HG03108 (cell line): ENCODE results near the gene FCF1.
"Not testable (repeated sequence)": the region's sequence is repeated elsewhere in the genome, so short reads cannot be mapped to it uniquely, and the experiment has no call there.

ENCODE experiments used
- ATAC-seq: cut with Tn5 transposase; IDR thresholded peaks from one replicate; pipeline ENCODE4 v1.9.1; 2021; ENCODE audit warnings: moderate library complexity; ENCODE audit not compliant: unreplicated experiment

Gene FCF1

GRCh38 chr14:74698465-74698864 lies 14.5 kb upstream of the FCF1 start:
- ATAC-seq: no peak

DNA sequence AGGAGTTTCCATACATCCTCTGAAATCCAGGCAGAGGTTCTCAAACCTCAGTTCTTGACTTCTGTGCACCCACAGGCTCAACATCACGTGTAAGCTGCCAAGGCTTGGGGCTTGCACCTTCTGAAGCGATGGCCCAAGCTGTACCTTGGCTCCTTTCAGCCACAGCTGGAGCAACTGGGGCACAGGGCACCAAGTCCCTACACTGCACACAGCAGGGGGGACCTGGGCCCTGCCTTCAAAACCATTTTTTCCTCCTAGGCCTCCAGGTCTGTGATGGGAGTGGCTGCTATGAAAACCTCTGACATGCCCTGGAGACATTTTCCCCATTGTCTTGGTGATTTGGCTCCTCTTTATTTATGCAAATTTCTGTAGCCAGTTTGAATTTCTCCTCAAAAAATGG lies 10.7 kb upstream of the FCF1 start:
- ATAC-seq: no peak

DNA sequence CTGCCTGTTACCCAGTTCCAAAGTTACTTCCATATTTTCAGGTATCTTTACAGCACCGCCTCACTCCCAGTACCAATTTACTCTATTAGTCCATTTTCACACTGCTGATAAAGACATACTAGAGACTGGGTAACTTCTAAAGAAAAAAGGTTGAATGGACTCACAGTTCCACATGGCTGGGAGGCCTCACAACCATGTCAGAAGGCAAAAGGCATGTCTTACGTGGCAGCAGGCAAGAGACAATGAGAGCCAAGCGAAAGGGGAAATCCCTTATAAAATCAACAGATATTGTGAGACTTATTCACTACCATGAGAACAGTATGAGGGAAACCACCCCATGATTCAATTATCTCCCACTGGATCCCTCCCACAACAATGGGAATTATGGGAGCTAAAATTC lies 9.9 kb upstream of the FCF1 start:
- no peak for ATAC-seq

DNA sequence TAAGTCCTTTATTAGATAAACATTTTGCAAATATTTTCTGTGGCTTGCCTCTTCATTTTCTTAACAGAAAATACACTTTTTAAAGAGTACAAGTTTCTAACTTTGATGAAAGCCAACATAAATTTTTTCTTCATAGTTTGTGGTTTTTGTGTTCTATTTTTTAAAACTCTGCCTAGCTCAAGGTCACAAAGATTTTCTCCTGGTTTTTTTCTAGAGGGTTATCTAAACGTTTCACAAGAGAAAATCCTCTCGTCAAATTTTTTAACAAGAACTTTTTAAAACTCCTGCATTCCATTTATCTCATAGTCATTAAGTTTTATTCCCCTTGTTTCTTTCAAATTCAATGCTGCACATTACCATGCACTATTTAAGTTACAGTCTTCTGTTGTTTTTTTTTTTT lies 8.3 kb upstream of the FCF1 start:
- ATAC-seq: no peak

DNA sequence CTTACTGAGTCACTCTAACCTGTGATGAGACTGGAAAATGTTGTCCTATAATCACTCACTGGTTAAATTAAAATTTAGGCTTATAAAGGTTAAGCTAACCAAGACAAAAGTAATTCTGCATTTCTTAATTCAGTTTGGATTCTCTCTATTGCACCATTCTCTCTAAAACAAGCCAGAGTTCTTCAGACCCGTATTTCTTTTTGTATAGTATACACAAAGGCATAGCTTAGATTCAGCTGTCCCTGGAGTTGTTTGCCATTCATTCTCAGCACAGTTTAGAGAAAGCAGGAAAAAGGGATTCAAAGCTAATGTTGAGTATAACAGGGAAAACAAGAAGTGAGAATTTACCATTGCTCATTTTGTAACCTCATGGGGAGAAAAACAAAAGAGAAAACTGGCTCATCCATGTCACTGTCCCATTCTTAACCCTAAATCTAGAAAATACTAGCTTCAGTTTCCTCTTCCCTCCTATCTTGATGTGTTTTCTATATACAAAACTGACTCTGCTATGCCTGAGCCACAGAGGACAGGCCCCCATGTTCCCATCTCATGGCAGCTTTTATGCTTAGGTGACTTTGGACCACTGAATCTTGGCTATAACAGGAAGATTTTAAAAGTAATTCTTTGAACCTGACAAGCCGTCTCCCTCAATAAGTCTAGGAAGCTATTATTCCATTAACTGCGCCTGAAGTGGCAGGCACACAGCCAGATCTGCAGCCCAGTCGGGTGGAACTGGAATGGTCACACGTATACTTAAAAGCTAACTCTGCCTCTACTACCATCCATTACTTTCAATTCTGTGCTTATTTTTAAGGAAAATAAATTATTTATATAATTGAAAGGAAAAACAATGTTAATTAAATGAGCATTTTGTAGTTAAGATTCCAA lies 7.1 kb upstream of the FCF1 start:
- ATAC-seq: no peak

- ATAC-seq: no peak
Measured at GRCh38 chr14:74710480-74710879, 2.5 kb upstream of the FCF1 start.

DNA sequence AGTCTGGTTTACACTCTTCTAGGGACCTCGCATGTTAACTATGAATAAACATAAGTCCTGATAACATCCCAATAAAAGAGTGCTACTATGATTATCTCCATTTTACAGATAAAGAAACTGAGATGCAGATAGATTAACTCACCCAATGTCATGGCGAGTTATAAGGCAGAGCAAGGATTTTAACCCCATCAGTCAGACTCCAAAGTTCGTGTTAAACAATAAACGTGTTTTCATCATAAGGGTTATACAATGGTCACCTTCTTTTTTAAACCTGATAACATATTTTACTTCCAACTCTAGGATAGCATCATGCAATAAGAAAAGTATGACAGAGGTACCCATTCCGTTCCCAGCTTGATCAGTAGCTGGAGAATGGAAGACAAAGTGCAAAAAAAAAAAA lies 1.3 kb upstream of the FCF1 start:
- no peak for ATAC-seq

GRCh38 chr14:74713395-74713735 lies 421 bp downstream of the FCF1 start:
- ATAC-seq: no peak

DNA sequence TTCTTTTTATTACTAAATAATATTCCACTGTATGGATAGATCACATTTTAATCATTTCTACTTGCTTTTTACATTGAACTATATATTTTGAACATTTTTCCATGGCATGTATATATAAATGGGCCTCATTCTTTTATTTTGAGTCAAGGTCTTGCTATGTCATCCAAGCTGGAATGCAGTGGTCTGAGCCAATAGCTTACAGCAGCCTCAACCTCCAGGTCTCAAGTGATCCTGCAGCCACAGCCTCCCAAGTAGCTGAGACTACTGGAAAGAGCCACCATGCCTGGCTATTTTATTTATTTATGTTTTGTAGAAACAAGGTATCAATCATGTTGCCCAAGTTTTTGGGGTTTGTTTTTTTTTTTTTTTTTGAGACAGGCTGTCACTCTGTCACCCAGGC lies 7.6 kb downstream of the FCF1 start:
- ATAC-seq: no peak

- ATAC-seq: no peak
Measured at GRCh38 chr14:74723134-74723533, 10.2 kb downstream of the FCF1 start.

GRCh38 chr14:74732387-74732786 lies 19.4 kb downstream of the FCF1 start:
- no peak for ATAC-seq

GRCh38 chr14:74733221-74733620 lies 20.3 kb downstream of the FCF1 start:
- ATAC-seq: no peak

DNA sequence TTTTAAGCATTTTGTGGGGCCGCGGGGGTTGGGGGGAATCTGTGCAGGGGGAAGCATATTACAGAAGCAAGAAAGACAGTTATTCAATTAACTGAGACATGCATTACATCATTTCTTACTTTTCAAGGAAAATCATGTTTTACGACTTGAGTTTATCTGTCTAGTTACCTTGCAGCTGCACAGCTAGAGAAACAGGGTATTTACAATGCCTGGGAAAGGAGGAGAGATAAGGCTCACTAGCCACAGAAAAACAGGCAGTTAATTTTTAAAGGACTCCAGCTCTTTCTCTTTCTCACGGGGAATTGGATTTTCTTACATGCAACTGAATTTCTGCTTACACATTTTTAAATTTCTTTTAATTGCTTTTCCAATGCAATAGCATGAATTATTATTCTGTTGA lies 22.2 kb downstream of the FCF1 start:
- ATAC-seq: no peak

- no peak for ATAC-seq
Measured at GRCh38 chr14:74737753-74738325, 24.9 kb downstream of the FCF1 start.

DNA sequence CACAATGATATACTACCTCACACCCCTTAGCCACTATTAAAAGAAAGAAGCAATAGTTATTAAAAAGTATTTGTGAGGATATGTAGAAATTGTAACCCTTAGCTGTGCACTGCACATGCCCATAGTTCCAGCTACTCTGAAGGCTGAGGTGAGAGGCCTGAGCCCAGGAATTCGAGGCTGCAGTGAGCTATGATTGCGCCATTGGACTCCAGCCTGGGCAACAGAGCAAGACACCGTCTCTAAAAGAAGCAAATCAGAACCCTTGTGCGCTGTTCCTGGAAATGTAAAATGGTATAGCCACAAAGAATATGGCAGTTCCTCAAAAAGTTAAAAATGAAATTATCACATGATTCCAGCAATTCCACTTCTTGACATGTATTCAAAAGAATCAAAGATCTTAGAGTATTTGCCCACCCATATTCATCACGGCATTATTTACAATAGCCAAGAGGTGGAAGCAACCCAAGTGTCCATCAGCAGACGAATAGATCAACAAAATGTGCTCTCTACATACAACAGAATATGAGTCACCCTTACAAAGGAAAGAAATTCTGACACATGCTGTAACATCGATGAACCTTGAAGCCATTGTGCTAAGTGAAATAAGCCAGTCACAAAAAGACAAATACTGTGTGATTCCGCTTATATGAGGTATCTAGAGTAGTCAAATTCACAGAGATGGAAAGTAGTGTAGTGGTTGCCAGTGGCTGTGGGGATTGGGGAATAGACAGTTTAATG lies 26.5 kb downstream of the FCF1 start:
- no peak for ATAC-seq

- ATAC-seq: no peak
Measured at GRCh38 chr14:74747237-74747636, 34.3 kb downstream of the FCF1 start.

- no peak for ATAC-seq
Measured at GRCh38 chr14:74754157-74754556, 41.2 kb downstream of the FCF1 start.

DNA sequence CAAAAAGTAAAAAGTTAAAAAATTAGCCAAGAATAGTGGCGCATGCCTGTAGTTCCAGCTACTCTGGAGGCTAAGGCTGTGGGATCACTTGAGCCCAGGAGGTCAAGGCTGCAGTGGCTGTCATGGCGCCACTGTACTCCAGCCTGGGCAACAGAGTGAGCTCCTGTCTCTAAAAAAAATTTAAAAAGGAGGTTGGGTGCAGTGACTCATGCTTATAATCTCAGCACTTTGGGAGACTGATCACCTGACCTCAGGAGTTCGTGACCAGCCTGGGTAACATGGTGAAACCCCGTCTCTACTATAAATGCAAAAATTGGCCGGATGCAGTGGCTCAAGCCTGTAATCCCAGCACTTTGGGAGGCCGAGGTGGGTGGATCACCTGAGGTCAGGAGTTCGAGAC lies 42.0 kb downstream of the FCF1 start:
- ATAC-seq: no peak

- no peak for ATAC-seq
Measured at GRCh38 chr14:74756326-74756725, 43.4 kb downstream of the FCF1 start.

DNA sequence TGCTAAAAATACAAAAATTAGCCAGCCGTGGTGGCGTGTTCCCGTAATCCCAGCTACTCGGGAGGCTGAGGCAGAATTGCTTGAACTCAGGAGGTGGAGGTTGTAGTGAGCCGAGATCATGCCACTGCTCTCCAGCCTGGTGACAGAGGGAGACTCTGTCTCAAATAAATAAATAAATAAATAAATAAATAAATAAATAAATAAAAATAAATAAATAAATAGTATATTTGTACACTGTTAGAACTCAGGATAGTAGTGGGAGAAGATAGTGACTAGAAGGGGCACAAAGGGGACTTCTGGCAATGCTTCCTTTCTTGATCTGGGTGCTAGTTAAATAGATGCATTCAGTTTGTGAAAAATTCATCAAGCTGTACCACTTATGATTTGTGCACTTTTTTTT lies 45.6 kb downstream of the FCF1 start:
- ATAC-seq: not testable (repeated sequence)

- ATAC-seq: peak; percentile 92
Measured at GRCh38 chr14:74762917-74763802, 50.2 kb downstream of the FCF1 start, which contains the start of gene YLPM1. Gene YLPM1, plus strand, starts transcription at chr14:74763316. Its CDS starts 174 bp downstream, at chr14:74763490.
